DMS79 (cell line): ENCODE results near the gene MYL12B.
"Not testable (repeated sequence)": the region's sequence is repeated elsewhere in the genome, so short reads cannot be mapped to it uniquely, and the experiment has no call there.

Experiments used
- DNase-seq: peaks from one replicate; lab custom pipeline; 2025; lab: John Stamatoyannopoulos, UW

The MYL12B gene

DNA sequence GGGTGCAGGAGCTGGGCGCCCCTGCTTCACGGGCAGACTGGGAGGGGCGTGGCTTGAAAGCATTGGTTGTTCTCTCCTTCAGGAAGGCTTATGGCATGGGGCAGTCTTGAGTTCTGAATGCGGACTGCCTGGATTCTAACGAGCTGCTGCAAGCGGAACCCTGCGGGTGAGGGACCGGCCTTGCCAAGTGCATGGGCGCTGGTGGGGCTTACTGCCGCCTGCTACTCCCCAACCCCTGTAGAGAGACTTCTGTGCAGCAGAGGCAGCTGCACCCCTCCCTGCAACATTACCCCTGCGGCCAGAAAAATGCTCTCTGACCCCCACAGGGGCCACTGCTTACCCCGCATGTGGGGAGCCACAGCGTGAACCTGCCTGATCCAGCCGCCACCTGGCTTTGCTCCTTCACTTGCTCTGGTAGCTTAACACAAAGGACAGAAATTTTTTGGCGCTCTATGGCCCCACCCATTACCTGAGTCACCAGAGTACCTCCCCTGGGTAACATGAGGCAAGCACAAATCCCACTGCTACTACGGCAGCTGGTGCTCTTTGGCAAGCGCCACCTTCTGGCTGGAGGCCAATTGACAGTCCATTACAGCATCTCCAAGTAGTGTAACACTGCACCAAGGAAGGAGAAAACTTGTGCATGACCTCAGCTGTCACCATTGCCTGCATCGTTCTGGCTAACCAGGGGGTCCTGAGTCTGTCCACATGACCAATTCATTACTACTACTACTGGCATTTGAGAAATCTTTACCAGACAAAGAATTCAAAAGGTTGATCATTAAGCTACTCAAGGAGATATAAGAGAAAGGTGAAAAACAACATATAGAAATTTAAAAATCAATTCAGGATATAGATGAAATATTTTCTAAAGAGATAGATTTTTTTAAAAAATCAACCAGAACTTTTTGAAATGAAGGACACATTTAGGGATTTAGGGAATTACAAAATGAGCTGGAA is 35.4 kb downstream of the MYL12B start:
- peak; percentile 76 for DNase-seq

DNA sequence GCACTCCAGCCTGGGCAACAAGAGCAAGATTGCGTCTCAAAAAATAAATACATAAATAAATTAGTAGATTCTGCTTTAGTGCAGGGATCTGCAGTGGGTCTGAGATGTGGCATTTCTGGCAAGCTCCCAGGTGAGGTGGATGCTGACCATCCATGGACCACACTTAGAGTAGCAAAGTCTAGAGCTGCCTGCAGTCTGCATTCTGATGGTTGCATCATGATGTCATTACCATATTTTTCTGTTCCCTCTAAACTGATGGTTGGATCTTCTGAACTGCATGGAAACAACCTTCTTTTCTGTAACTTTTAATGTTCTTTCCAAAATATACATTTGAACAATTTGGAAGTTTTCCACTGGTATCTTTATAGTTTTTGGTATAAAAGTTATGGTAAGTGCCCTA is 42.9 kb downstream of the MYL12B start:
- DNase-seq: no peak

DNA sequence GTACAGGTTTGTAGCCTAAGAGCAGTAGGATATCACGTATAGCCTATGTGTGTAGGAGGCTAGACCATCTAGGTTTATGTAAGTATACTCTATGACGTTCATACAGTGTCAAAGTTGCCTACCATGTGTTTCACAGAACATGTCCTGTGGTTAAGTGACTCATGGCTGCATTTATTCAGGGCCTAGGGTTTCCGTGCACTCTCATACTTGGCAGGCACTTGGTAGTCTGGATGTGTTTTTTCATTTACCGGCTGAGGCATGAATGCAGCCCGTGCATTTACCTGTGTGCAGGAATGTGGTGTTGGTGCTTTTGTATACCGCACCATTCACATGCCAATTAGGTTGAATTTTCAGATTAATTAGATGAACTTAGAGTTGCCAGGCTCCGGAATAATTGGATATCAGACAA is 43.4 kb downstream of the MYL12B start:
- no peak for DNase-seq

DNA sequence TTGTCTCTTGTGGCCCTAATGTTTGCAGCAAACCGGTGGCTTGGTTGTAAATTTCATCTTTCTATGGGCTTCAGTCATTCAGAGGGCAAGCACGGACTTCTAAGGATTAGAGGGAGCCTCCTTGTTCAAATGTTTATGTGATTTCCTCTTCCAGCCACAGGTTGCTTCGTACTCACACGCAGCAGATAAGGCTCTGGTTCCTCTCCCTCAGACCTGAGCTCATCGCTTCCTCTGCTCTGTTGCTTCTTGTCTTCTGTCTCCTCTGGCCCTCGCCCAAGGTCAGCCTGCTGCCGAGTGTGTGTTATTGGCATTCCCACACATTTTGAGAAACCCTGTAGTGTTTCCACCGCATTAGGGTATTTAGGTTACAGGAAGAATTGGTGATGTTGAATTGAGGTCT is 44.0 kb downstream of the MYL12B start:
- no peak for DNase-seq

DNA sequence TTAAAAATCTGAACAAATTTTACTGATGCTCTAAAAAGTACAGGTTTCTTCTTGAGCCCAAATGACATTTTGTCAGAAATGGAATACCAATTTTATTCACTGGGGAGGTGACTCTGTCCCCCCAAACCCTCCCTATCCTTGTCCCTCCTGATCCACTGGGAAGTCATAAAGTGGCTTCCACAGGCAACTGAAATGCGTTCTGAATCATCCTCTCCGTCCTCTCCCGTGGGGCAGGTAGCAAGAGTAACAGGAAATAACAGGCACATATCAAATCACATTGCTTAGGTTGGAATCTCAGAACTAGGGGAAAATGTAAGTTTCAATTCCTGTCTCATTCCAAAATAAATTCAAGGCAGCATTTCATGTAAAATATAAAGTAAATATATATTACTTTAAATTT is 44.5 kb downstream of the MYL12B start:
- DNase-seq: no peak

DNA sequence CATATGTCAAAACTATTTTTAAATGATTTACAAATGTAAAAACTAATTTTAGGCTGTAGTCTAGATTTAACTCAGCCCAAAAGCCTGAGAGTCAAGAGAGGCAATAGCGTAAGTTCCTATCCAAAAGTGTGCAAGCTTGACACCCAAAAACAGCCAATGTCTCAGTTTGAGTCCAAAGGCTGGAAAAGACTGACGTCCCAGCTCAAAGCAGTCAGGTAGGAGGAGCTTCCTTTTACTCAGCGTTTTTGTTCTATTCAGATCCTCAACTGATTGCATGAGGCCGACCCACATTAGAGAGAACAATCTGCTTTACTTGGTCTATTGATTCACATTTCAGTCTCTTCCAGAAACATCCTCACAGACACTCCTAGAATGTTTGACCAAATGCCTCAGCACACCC is 51.8 kb downstream of the MYL12B start:
- DNase-seq: no peak

- DNase-seq: not testable (repeated sequence)
These were observed 53.4 kb downstream of the MYL12B start for GRCh38 chr18:3315344-3315743.

- no peak for DNase-seq
These were observed 57.5 kb downstream of the MYL12B start for GRCh38 chr18:3319399-3319798.

GRCh38 chr18:3319894-3320454 is 58.0 kb downstream of the MYL12B start:
- no peak for DNase-seq

GRCh38 chr18:3321133-3321812 is 59.3 kb downstream of the MYL12B start:
- DNase-seq: peak; percentile 94

DNA sequence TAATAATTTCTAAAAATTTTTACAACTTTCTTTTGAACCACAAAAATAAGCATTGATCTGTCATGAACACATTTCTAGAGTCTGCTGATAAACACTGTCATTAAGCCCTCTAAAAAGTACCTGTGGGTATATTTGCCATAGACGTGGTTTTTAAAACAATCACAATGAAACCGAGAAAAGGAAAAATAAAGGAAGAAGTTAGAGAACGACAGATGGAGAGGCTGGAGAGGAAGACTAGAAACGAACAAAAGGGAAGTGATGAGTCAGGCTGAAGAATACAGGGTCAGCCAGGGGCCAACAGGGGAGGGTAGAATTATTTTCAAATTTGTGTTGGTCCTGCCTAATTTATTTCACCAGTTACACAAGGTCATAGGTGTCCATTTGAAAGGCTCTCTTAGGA is 62.0 kb downstream of the MYL12B start:
- DNase-seq: no peak
